Measurements from ENCODE around the gene LSR. TPM values are rescaled to one million over a fixed set of nuclear protein-coding genes. Genes with fewer than 3 reads are reported as not detected.

The LSR gene
- total RNA-seq, 1 experiment from 2014 or later = 152 TPM

DNA sequence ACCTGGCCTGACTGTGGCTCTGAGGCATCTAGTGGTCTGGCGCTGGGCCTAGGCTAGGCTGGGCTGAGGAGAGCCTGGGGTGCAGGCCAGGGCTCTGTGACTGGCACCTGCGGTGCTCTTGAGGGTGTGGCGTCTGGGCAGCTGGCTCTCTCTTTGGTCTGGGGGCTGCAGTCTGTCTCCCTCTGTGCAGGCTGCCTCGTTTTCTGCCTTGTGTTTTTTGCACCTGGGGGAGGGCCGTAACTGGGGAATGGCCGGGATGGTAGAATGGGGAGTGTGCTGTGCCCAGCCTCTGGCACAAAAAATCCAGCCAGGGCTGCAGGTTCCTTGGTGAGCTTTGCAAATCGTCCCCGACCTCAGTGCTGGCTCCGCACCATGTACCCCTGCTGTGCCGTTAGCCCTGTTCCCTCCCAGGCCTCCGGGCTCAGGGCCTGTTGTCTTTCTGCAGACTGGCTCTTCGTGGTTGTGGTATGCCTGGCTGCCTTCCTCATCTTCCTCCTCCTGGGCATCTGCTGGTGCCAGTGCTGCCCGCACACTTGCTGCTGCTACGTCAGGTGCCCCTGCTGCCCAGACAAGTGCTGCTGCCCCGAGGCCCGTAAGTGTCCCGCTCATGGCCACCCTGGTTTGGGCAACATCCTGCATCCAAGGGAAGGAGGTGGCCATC lies 13.4 kb downstream of the LSR start:
- Mint-ChIP-seq H3K9me3 (no peaks in the 10 kb centered on the region), H3K27me3 (ENCODE audit: low read depth) (no peaks in the 10 kb centered on the region), H3K27ac (peak overlapping the region in 2 of 3 experiments; percentile 28 to 77; a peak in 3 of 7 replicates), H3K4me3 (no peak overlapping the region), H3K36me3 (ENCODE audit: insufficient read depth in 1 of 3, low read depth in 3 of 3) (peaks cover 23 to 84% (median 76%) of the 10 kb centered on the region in 3 experiments), H3K4me1 (peaks cover 16 to 19% of the 10 kb centered on the region in 2 experiments)
- Histone ChIP-seq H3K4me2 (ENCODE audit: insufficient read depth, insufficient read length, low read length) (no peak overlapping the region), H3K4ac (ENCODE audit: low read depth, low read length) (no peak overlapping the region), H2AFZ (ENCODE audit: low read length) (no peak overlapping the region), H2AK5ac (ENCODE audit: insufficient read length, low read length) (no peak overlapping the region), H2BK20ac (ENCODE audit: low read depth, low read length, poor library complexity, severe bottlenecking) (no peak overlapping the region), H3K14ac (ENCODE audit: insufficient read depth, low read length) (no peak overlapping the region), H3T11ph (ENCODE audit: low read length) (no peak overlapping the region), H2BK120ac (ENCODE audit: low read depth, low read length, poor library complexity, severe bottlenecking) (no peak overlapping the region), H3K23ac (ENCODE audit: insufficient read length, low read depth, low read length) (no peak overlapping the region), H3K4me1 (ENCODE audit: insufficient read depth, low read length) (no peaks in the 10 kb centered on the region), H3K27me3 (ENCODE audit: insufficient read depth, low read length) (no peaks in the 10 kb centered on the region), H3K79me2 (ENCODE audit: insufficient read depth, low read length) (no peaks in the 10 kb centered on the region), H4K20me1 (ENCODE audit: control insufficient read depth, insufficient read depth, insufficient read length) (no peaks in the 10 kb centered on the region), H4K8ac (replicated peaks; ENCODE audit: insufficient read length, low read depth, low read length) (no peak overlapping the region), H4K5ac (ENCODE audit: insufficient read length, low read depth, low read length) (no peak overlapping the region), H3K9me3 (ENCODE audit: control insufficient read depth, low read depth, low read length) (no peaks in the 10 kb centered on the region), H4K91ac (ENCODE audit: insufficient read length, low read depth, low read length) (no peak overlapping the region), H3K23me2 (ENCODE audit: insufficient read length, low read depth, low read length, poor library complexity, severe bottlenecking) (no peaks in the 10 kb centered on the region), H3K79me1 (ENCODE audit: insufficient read depth, low read depth, low read length, poor library complexity, severe bottlenecking) (no peaks in the 10 kb centered on the region), H2BK5ac (ENCODE audit: insufficient read length, low read length) (no peak overlapping the region), H3K9ac (ENCODE audit: extremely low read depth, insufficient read length, low read length) (no peak overlapping the region), H2BK12ac (ENCODE audit: insufficient read length, low read depth, low read length) (no peak overlapping the region), H3K18ac (ENCODE audit: insufficient read length, low read depth, low read length) (no peak overlapping the region), H2BK15ac (ENCODE audit: low read depth, low read length) (no peak overlapping the region), H3K27ac (ENCODE audit: insufficient read length, low read depth, low read length) (no peak overlapping the region), H3K56ac (ENCODE audit: insufficient read length, low read depth, low read length) (no peak overlapping the region)
- DNase-seq = peak; percentile 23
- WGBS (ENCODE audit: extremely low coverage, insufficient read length, low lambda C conversion rate) = no CpG with 5 or more reads among the region's 17 CpGs
- TF ChIP-seq, protein P1, sequence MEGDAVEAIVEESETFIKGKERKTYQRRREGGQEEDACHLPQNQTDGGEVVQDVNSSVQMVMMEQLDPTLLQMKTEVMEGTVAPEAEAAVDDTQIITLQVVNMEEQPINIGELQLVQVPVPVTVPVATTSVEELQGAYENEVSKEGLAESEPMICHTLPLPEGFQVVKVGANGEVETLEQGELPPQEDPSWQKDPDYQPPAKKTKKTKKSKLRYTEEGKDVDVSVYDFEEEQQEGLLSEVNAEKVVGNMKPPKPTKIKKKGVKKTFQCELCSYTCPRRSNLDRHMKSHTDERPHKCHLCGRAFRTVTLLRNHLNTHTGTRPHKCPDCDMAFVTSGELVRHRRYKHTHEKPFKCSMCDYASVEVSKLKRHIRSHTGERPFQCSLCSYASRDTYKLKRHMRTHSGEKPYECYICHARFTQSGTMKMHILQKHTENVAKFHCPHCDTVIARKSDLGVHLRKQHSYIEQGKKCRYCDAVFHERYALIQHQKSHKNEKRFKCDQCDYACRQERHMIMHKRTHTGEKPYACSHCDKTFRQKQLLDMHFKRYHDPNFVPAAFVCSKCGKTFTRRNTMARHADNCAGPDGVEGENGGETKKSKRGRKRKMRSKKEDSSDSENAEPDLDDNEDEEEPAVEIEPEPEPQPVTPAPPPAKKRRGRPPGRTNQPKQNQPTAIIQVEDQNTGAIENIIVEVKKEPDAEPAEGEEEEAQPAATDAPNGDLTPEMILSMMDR (conservative IDR thresholded peaks at IDR 0.05) = no peak
